COLO668 (cell line): ENCODE results near the gene MSN.

Experiments used
- DNase-seq: peaks from one replicate; lab custom pipeline; 2025; ENCODE audit not compliant: unreplicated experiment; lab: John Stamatoyannopoulos, UW

MSN gene

GRCh38 chrX:65673857-65674203, 6.4 kb downstream of the MSN start:
- DNase-seq: no peak

GRCh38 chrX:65674204-65674893, 6.9 kb downstream of the MSN start:
- DNase-seq: no peak

GRCh38 chrX:65677954-65678469, 10.6 kb downstream of the MSN start:
- no peak for DNase-seq

- DNase-seq: no peak
Measured at GRCh38 chrX:65679071-65679540, 11.7 kb downstream of the MSN start.

GRCh38 chrX:65681810-65682209, 14.4 kb downstream of the MSN start:
- DNase-seq: no peak

- no peak for DNase-seq
Measured at GRCh38 chrX:65685112-65685511, 17.7 kb downstream of the MSN start.

GRCh38 chrX:65686236-65686635, 18.8 kb downstream of the MSN start:
- DNase-seq: no peak

GRCh38 chrX:65687367-65687766, 19.9 kb downstream of the MSN start:
- no peak for DNase-seq

- no peak for DNase-seq
Measured at GRCh38 chrX:65688403-65688871, 21.0 kb downstream of the MSN start.

- no peak for DNase-seq
Measured at GRCh38 chrX:65689377-65689776, 21.9 kb downstream of the MSN start.

- no peak for DNase-seq
Measured at GRCh38 chrX:65690057-65690855, 22.8 kb downstream of the MSN start.

- DNase-seq: no peak
Measured at GRCh38 chrX:65695849-65696449, 28.5 kb downstream of the MSN start.

- DNase-seq: no peak
Measured at GRCh38 chrX:65696613-65697012, 29.2 kb downstream of the MSN start.

GRCh38 chrX:65697211-65697641, 29.8 kb downstream of the MSN start:
- no peak for DNase-seq

GRCh38 chrX:65697915-65698796, 30.7 kb downstream of the MSN start:
- no peak for DNase-seq

- DNase-seq: no peak
Measured at GRCh38 chrX:65702956-65703355, 35.5 kb downstream of the MSN start.

- DNase-seq: no peak
Measured at GRCh38 chrX:65705439-65705838, 38.0 kb downstream of the MSN start.

GRCh38 chrX:65706041-65706828, 38.8 kb downstream of the MSN start:
- no peak for DNase-seq

GRCh38 chrX:65707151-65707550, 39.7 kb downstream of the MSN start:
- no peak for DNase-seq
